Heart right ventricle (tissue), 16 donors: ENCODE data around the gene RAB20. TPM values are rescaled to one million over a fixed set of nuclear protein-coding genes. Genes with fewer than 3 reads are reported as not detected.

ENCODE experiments used
- ATAC-seq, 8 donors: fragments of 200-7000 bp; cut with Tn5 transposase; one replicate each; pipeline ENCODE4 v1.9.1; 2020; ENCODE audit warnings: mild to moderate bottlenecking in 8 of 8, moderate library complexity in 8 of 8, moderate number of reproducible peaks in 1 of 8
- DNase-seq, 2 donors: peaks; one replicate each; pipeline ENCODE4 v3.0.0-alpha.2; 2020
- H3K27ac ChIP-seq, 10 donors: fragments of 200-600 bp; sonication (generic) in 2 of 10; one replicate each; pipeline versions ENCODE4 v1.5.0 to v1.8.0; 2020 to 2022; ENCODE audit warnings: mild to moderate bottlenecking in 3 of 10
- H3K27me3 ChIP-seq, 7 donors: fragments of 200-600 bp; one replicate each; pipeline ENCODE4 v1.8.0; 2021 to 2022; ENCODE audit warnings: mild to moderate bottlenecking in 2 of 7
- H3K36me3 ChIP-seq, 9 donors: fragments of 200-600 bp; sonication (generic) in 1 of 9; one replicate each; pipeline versions ENCODE4 v1.5.0 to v1.8.0; 2020 to 2022; ENCODE audit warnings: mild to moderate bottlenecking in 2 of 9
- H3K4me1 ChIP-seq, 9 donors: fragments of 200-600 bp; sonication (generic) in 1 of 9; one replicate each; pipeline versions ENCODE4 v1.5.0 to v1.8.0; 2020 to 2022; ENCODE audit warnings: mild to moderate bottlenecking in 4 of 9
- H3K4me3 ChIP-seq, 10 donors: fragments of 200-600 bp; sonication (generic) in 2 of 10; one replicate each; pipeline versions ENCODE4 v1.5.0 to v1.8.0; 2020 to 2022; ENCODE audit warnings: mild to moderate bottlenecking in 7 of 10, moderate library complexity in 2 of 10
- H3K9me3 ChIP-seq, 11 donors: fragments of 200-600 bp in 10 of 11; sonication (generic) in 2 of 11; one replicate each; pipeline versions ENCODE4 v1.5.0 to v1.8.0; 2013 to 2022; ENCODE audit warnings: mild to moderate bottlenecking in 2 of 11, control low read depth in 1 of 11, moderate library complexity in 1 of 11
- CTCF ChIP-seq, 9 donors: fragments of 200-600 bp; sonication (generic) in 2 of 9; IDR thresholded peaks; one replicate each; pipeline versions ENCODE4 v1.5.0 to v1.8.0; 2021 to 2022; ENCODE audit warnings: antibody characterized with exemption in 9 of 9, mild to moderate bottlenecking in 5 of 9, moderate library complexity in 1 of 9
- WGBS, 2 donors: extraction: QIAGEN DNeasy Blood & Tissue Kit; methylation state at CpG; one replicate each; pipeline ENCODE4 v1.1.7; 2013; ENCODE audit warnings: inconsistent platforms in 1 of 2; 5-methylcytosine and 5-hydroxymethylcytosine counted together
- intact Hi-C, 10 donors: fragments of 100-400 bp; cut with DNase I; formaldehyde crosslinking; loops; one replicate each; pipeline versions ENCODE4 v1.11.1 to v1.14.2; 2022
- polyA plus RNA-seq, 2 donors: library from polyadenylated mRNA; stranded (reverse); fragments of 200-250 nt; gene quantifications; one replicate each; pipeline ENCODE4 v1.2.3, GENCODE V29; 2013
- total RNA-seq, 10 donors: library from RNA; stranded (reverse); fragmentation: NEBNext Ultra II Directional in 3 of 10; extraction: Animal tissue kit (Norgen Biotek cat#: 25700) in 3 of 10; gene quantifications; one replicate each; pipeline versions ENCODE4 v1.2.1 to v1.2.4, GENCODE V29; 2021 to 2023
- donor health status: Arrhythmogenic right ventricular cardiomyopathy.
- donor health status: ischemic (EF 13 %, LVEDD 7.1; RV severe dilation, severe dysfunction).
- donor health status: healthy with polysubstance abuse.
- donor health status: DM: no; HTN: yes; CAD: no.
- donor health status: DM: no; HTN: no; CAD: no.
- donor health status: ischemic (EF 25% LVEDD 6.9; RV normal size, moderate dysfunction).
- donor health status: ischemic (EF 25% LVEDD 5.7; RV mildly dilated, moderate dysfunction).
- donor health status: healthy.
- donor health status: DM: yes; HTN: yes; CAD: no.
- donor health status: Ischemic cardiomyopathy.
- donor health status: ischemic (EF 35%, LVEDD 5.7; RV mildly dilated, moderate dysfunction).
- donor health status: nonischemic (EF 11% LVEDD 7.7; RV severe dilation, severe dysfunction).
- donor health status: DM: yes; HTN: yes; CAD: no.
- donor health status: PGD.
- donor health status: ischemic (EF 29% LVEDD 5.4; RV normal size, mild dysfunction).
- donor health status: nonischemic (EF 23%, LVEDD 6.1; RV moderate dilation, normal function).

The RAB20 gene
- total and polyA plus RNA-seq, 12 donors, result 5.4 to 40.8 (median 12.5) TPM

- 81 to 84% methylated on average over 15 of the region's 15 CpGs for WGBS, 2 donors
- Histone ChIP-seq H3K4me3 (no peak overlapping the region), H3K27me3 (no peaks in the 10 kb centered on the region), H3K27ac (no peak overlapping the region), H3K4me1 (no peaks in the 10 kb centered on the region), H3K9me3 (no peaks in the 10 kb centered on the region), H3K36me3 (peaks cover 5 to 93% (median 68%) of the 10 kb centered on the region in 9 donors)
- no peak for TF ChIP-seq CTCF (IDR thresholded peaks at IDR 0.05)
- DNase-seq, result no peak
- peak in 2 of 8 donors; percentile 8 to 19 for ATAC-seq
- intact Hi-C loops, result no loop called here
Measured at GRCh38 chr13:110486061-110486715, 75.3 kb downstream of the RAB20 start.

GRCh38 chr13:110485604-110486003 is 75.9 kb downstream of the RAB20 start:
- no peak for TF ChIP-seq CTCF (IDR thresholded peaks at IDR 0.05)
- H3K36me3 ChIP-seq, result peaks cover 5 to 89% (median 64%) of the 10 kb centered on the region in 9 donors
- no peaks in the 10 kb centered on the region for H3K4me1 ChIP-seq
- DNase-seq (no peak), ATAC-seq (peak in 2 of 8 donors; percentile 14 to 35)
- H3K27ac ChIP-seq, result no peak overlapping the region
- no peaks in the 10 kb centered on the region for H3K9me3 ChIP-seq
- no peaks in the 10 kb centered on the region for H3K27me3 ChIP-seq
- H3K4me3 ChIP-seq, result no peak overlapping the region
- intact Hi-C loops, result no loop called here
- WGBS, 2 donors, result 60 to 73% methylated on average over 9 of the region's 9 CpGs

- ATAC-seq (peak in 3 of 8 donors; percentile 21 to 27 (median 21)), DNase-seq (no peak)
- H3K4me3 ChIP-seq, result no peak overlapping the region
- WGBS, 2 donors, result 91 to 92% methylated on average over 18 of the region's 18 CpGs
- no peaks in the 10 kb centered on the region for H3K27me3 ChIP-seq
- intact Hi-C loops, result no loop called here
- H3K27ac ChIP-seq, result no peak overlapping the region
- no peaks in the 10 kb centered on the region for H3K9me3 ChIP-seq
- H3K4me1 ChIP-seq, result peaks cover 0 to 5% (median 0%) of the 10 kb centered on the region in 9 donors
- TF ChIP-seq CTCF (IDR thresholded peaks at IDR 0.05), result no peak
- H3K36me3 ChIP-seq, result peaks cover 5 to 89% (median 58%) of the 10 kb centered on the region in 9 donors
Measured at GRCh38 chr13:110484290-110485048, 77.1 kb downstream of the RAB20 start.

GRCh38 chr13:110483386-110483968 is 78.0 kb downstream of the RAB20 start:
- Histone ChIP-seq H3K4me1 (peaks cover 0 to 12% (median 0%) of the 10 kb centered on the region in 9 donors), H3K27ac (no peak overlapping the region), H3K36me3 (peaks cover 5 to 89% (median 49%) of the 10 kb centered on the region in 9 donors), H3K4me3 (no peak overlapping the region), H3K27me3 (no peaks in the 10 kb centered on the region), H3K9me3 (no peaks in the 10 kb centered on the region)
- intact Hi-C loops, result no loop called here
- DNase-seq (no peak), ATAC-seq (no peak)
- no peak for TF ChIP-seq CTCF (IDR thresholded peaks at IDR 0.05)
- WGBS, 2 donors, result 86 to 93% methylated on average over 13 of the region's 13 CpGs
